ENCODE data around the gene HYAL2.

HYAL2 gene

DNA sequence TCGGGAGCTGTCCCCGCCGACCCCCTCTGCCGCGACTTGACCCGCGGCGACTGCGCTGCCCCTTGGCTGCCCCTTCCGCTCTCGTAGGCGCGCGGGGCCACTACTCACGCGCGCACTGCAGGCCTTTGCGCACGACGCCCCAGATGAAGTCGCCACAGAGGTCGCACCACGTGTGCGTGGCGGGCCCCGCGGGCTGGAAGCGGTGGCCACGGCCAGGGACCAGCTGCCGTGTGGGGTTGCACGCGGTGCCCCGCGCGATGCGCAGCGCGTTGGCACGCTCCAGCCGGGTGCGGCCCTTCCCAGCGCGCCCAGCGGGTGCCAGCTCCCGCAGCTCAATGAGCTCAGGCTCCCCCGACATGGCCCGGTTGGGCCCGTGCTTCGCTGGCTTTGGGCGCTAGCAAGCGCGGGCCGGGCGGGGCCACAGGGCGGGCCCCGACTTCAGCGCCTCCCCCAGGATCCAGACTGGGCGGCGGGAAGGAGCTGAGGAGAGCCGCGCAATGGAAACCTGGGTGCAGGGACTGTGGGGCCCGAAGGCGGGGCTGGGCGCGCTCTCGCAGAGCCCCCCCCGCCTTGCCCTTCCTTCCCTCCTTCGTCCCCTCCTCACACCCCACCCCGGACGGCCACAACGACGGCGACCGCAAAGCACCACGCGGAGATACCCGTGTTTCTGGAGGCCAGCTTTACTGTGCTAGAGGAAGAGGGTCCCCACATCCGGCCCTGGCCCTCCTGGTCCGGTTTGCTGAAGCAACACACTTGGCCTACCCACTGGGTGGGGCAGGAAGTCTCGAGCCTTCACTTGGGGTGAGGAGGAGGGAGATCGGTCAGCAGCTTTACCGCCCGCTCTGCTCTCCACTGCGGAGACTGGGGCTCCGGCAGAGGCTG, 18.1 kb upstream of the HYAL2 start, which contains the start of gene RASSF1:
Gene RASSF1, minus strand, starts transcription at position 389 of the 882 bp plus-strand sequence. Its CDS starts 31 bp downstream, at position 358.
- TF ChIP-seq, protein P1, sequence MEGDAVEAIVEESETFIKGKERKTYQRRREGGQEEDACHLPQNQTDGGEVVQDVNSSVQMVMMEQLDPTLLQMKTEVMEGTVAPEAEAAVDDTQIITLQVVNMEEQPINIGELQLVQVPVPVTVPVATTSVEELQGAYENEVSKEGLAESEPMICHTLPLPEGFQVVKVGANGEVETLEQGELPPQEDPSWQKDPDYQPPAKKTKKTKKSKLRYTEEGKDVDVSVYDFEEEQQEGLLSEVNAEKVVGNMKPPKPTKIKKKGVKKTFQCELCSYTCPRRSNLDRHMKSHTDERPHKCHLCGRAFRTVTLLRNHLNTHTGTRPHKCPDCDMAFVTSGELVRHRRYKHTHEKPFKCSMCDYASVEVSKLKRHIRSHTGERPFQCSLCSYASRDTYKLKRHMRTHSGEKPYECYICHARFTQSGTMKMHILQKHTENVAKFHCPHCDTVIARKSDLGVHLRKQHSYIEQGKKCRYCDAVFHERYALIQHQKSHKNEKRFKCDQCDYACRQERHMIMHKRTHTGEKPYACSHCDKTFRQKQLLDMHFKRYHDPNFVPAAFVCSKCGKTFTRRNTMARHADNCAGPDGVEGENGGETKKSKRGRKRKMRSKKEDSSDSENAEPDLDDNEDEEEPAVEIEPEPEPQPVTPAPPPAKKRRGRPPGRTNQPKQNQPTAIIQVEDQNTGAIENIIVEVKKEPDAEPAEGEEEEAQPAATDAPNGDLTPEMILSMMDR (conservative IDR thresholded peaks at IDR 0.05): no peak
- H3K27ac ChIP-seq: no peak within 1 kb of the TSS

DNA sequence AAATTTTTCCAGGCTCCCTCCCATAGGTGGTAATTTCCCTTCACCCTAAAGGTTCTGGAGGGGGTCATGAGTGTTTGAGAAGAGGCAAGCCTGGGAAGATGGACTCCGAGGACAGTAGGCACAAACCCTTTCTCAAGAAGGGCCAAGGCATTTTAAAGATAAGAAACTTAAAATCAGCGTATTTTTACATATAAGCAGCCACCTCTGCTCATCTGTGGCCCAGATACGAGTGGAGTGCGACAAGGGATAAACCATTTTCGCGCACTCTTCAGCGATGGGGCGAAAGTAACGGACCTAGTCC, 17.6 kb upstream of the HYAL2 start:
- TF ChIP-seq, protein P1 (conservative IDR thresholded peaks at IDR 0.05): no peak
- no peak overlapping the region for H3K27ac ChIP-seq

DNA sequence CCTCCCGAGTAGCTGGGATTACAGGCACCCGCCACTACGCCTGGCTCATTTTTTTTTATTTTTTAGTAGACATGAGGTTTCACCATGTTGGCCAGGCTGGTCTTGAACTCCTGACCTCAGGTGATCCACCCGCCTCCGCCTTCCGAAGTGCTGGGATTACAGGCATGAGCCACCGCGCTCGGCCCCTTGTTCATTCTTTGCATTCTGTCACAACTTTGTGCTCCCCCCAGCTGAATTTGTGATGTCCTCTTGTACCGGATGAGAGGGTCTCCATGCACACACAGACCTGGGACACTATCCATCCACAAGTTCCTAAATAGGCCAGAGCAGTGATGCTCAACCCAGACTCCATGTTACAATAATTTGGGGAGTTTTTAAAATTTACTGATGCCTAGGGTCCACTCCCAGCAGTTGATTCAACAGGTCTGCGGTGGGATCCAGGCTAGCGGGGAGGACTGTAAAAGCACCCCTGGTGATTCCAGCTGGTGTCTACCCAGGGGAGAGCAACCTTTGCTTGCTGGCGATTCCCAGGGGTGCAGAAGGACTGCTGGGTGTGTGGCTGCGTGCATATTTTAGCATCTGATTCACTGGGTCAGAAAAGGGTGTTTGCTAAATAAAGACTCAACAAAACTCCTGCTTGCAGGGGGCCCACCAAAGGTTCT, 17.1 kb upstream of the HYAL2 start:
- H3K27ac ChIP-seq: no peak overlapping the region
- TF ChIP-seq, protein P1 (conservative IDR thresholded peaks at IDR 0.05): no peak

DNA sequence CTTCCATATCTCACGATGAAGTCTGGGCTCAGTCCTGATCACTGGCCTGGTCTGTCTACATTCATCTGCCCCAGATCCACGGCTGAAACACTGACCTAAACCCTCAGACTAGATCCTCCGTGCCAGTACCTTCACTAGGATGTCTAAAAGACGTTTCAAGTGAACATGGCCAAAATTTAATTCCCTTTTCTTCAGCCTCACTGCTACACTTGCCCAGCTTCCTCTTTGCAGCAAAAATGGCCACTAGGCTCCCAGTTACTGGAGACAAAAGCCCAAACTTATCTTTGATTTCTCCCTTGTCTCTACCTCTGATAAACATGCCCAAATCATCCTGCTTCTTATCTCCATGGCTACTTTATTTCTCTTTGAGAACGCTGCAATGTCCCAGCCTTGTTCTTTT, 16.4 kb upstream of the HYAL2 start:
- TF ChIP-seq, protein P1 (conservative IDR thresholded peaks at IDR 0.05): no peak
- peak overlapping the region; percentile 97 for H3K27ac ChIP-seq

DNA sequence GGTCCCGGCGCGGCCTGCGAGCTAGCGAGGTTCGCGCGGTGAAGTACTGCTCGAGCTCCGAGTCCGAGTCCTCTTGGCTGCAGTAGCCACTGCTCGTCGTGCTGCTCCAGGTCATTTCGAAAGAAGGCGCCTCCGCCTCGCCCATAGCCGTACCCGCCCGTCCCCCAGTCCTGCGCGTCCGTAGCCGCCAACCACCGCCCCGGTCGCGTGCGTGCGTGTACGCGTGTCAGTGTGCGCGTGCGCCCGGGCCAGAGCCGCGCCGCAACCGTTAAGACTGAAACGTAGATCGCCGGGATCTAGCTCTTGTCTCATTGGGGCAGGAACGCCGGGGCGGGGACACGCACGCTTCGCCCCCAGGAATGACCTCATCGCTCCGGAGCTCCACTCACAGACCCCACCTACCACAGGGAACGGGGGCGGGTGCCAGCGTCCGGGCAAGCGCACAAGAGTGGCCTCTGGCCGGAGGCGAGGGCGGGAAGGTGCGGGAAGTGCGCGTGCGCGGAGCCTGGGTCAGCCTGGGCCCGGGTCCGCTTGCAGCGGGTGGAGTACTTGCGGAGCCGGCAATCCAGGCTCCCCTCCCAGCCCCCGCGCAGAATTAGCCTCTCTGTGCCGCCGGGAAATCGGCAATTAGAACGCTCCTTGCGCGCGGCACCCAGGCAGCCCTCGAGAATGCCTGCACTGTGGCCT, 14.8 kb upstream of the HYAL2 start:
- H3K27ac ChIP-seq: peak overlapping the region; percentile 97
- TF ChIP-seq, protein P1 (conservative IDR thresholded peaks at IDR 0.05): no peak

DNA sequence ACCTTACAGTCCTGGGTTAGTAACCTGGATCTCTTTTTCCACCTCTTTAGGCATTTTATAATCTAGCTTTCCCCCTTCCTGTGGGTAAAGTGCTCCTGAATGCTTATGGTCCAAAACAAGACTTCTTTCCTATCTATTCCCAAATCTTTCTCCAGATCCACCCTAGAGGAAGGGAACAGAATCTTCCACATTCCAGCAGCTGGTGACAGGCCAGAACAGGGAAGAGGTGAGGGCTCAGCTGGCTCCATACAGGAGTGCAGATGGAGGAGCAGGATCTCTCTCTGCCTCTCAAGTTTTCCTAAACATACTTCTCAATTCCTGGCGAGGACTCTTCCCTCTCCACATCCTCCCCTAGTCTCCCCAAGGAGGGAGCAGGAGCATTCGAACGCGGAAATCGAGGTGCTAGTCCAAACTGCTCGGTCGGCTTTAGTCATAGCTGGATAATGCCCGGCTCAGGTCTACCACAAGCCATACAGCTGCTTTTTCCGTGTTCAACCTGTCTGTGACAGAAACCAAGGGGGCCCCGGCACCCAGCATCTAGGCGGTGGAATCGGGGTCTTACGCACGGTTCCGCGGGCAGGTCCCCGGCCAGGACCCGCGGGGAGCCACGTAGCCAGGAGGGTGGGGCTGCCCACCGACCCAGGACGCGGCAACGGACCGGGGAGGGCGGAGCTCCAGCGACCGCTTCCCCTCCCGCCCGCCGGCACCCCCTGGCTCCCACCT, 14.1 kb upstream of the HYAL2 start:
- peak overlapping the region; percentile 97 for H3K27ac ChIP-seq
- TF ChIP-seq, protein P1 (conservative IDR thresholded peaks at IDR 0.05): no peak
